HG03135 (cell line): Measurements from ENCODE around the gene BDH1.
A peak's percentile ranks its signal among the peaks of the same experiment; 100 is the strongest.
"Not testable (repeated sequence)": the region's sequence is repeated elsewhere in the genome, so short reads cannot be mapped to it uniquely, and the experiment has no call there.

Experiments
- ATAC-seq: cut with Tn5 transposase; IDR thresholded peaks from one replicate; pipeline ENCODE4 v1.9.1; 2021; ENCODE audit warnings: mild to moderate bottlenecking, moderate library complexity; ENCODE audit not compliant: unreplicated experiment

The BDH1 gene, protein sequence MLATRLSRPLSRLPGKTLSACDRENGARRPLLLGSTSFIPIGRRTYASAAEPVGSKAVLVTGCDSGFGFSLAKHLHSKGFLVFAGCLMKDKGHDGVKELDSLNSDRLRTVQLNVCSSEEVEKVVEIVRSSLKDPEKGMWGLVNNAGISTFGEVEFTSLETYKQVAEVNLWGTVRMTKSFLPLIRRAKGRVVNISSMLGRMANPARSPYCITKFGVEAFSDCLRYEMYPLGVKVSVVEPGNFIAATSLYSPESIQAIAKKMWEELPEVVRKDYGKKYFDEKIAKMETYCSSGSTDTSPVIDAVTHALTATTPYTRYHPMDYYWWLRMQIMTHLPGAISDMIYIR

DNA sequence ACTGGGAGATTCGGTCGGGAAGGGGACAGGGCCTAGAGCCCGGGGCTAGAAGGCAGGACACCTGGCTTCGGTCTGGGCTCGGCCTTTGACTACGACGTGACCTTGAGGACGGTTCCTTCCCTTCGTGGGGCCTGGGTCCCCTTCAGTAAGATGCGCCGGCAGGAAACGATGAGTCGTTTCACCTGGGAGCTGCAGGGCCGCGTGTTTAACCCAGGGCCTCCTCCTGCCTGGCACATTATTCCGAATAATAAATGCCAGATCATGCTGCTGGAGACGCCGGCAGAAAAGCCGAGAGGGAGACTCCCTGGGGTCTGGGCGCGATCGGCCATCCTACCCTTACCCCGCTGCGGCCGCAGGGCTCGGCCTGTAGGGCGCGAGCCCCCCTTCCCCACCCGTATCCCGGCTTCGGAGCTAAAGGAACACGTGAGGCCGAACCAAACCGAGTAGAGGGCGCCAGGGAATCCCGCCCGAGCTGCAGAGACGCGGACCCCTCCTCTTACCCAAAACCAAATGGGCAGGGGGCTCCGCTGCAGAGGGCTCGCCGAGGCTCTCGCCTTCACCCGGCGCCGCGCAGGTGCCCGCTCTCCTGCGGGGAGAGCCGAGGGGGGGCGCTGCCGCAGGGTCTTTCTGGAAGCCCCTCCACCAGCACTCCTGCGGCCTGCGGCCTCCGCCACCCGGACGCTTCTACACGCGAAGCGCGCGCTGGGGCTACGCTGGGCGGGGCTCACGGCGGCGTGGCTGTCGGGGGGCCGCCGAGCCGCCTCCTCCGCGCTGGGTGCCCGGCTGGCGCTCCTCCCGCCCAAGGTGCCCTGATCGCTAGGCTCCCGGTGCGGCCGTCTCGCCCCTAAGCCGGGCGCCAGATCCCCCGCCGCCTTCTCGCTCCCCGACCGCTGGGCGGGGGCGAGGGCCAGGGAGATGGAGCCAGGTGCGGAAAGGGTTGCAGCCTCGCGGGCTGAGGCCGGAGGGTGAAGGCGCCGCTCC, at the start of gene BDH1:
BDH1 (minus strand) TSS at position 688 of the 981 bp plus-strand sequence. CDS start 9,525 bp downstream, outside the sequence.
- peak; percentile 43 for ATAC-seq

DNA sequence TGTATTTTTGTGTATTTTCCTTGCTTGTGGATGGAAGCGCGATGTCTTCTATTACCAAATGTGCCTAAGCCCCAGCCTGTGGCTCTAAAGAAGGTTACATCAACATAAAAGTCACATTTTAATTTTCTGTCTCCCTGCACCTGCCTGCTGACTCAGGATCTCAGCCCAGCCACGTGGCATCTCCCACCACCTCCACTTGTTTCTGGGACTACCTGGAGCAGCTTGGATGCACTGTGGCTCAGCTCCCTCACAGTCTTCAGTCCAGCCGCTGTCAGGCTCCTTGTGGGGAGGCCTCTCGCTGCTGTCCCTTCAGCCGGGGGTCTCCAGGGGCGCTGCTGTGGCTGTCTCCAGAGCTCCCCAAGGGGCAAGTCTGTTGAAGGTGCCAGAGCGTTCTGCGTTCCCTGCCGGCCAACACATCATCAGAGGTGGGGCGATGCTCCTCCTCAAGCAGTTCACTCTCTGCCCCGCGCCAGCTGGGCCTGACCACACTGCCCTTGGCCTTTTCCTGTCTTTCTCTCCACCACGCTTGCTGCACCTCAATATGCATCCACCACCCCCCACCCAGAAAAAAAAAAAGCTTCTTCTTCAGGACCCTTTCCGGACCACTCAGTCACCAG, 47.7 kb upstream of the BDH1 start:
- no peak for ATAC-seq

DNA sequence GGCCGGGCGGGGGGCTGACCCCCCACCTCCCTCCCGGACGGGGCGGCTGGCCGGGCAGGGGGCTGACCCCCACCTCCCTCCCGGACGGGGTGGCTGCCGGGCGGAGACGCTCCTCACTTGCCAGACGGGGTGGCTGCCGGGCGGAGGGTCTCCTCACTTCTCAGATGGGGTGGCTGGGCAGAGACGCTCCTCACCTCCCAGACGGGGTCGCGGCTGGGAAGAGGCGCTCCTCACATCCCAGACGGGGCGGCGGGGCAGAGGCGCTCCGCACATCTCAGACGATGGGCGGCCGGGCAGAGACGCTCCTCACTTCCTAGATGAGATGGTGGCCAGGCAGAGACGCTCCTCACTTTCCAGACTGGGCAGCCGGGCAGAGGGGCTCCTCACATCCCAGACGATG, 46.6 kb upstream of the BDH1 start:
- ATAC-seq, result not testable (repeated sequence)

DNA sequence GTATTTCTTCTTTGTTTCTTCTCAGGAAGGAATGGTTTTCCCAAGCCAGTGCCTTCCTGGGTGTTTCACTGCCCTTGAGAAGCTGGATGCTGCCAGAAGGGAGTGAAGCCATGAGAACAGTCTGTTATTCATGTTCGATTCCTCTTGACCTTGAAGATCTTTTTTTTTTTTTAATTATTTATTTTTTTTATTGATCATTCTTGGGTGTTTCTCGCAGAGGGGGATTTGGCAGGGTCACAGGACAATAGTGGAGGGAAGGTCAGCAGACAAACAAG, 45.7 kb upstream of the BDH1 start:
- not testable (repeated sequence) for ATAC-seq

DNA sequence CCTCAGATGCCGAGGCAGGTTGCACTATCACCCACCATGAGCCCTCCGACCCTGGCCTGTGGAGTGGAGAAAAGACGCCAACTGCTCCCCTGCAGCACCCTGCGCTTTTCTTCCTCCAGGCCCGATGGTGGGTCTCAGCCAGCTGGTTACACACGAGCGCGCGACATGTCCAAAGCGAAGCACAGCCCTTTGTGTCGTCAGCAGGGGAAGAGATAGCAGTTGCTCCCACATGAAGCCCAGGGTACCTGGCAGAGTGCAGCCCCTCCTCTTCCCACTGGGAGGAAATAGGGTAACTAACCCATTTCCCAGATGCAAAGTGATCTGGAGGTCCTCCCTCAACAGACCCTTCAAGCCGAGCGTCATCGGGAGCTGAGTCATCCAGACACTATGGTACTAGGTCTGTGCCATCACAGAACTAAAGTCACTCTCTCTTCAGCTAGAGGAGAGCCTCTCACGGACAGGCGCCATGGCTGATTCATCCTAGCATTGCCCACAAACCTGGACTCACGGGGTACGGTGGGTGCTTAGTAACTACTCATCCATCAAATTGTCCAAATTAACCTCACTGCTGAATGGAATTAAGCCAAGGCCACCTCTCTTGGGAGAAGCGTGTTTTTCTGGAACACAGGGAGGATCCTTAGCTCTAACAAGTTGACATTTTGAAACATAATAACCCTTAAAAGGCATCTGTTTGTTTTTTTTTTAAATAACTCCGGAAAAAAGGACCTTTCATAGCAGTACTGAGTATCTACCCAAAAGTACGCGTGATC, 45.2 kb upstream of the BDH1 start:
- no peak for ATAC-seq

DNA sequence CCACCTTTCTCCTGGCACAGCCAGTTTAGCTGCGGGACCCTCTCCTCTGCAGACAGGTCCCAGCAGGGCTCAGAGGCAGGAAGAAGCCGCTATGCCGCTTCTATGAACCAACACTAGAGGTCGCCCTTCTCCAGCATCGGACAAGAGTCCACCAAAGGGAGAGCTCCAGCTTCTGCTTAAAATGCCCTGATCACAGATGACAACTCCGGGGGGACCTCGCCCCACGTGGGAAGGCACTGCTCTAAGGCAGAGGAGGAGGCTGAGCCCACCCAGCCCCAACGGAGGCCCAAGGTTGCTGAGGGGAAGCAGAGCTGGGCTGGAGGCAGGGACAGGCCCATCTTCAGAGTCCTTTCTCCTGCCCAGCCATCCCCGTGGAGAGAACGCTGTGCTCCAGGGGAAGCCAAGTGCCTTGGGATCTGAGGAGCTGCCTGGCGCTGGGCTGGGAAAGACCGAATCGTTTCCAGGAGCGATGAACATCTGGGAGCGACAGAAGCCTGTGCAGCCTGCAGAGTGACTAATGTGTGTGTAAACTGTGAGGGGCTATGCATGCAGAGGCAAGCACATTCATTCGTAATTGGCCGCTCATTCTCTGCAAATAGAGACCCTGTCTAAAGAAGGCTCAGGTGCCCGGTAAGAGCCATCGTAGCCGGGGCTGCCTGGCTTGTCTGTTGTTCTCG, 43.5 kb upstream of the BDH1 start:
- peak; percentile 93 for ATAC-seq

DNA sequence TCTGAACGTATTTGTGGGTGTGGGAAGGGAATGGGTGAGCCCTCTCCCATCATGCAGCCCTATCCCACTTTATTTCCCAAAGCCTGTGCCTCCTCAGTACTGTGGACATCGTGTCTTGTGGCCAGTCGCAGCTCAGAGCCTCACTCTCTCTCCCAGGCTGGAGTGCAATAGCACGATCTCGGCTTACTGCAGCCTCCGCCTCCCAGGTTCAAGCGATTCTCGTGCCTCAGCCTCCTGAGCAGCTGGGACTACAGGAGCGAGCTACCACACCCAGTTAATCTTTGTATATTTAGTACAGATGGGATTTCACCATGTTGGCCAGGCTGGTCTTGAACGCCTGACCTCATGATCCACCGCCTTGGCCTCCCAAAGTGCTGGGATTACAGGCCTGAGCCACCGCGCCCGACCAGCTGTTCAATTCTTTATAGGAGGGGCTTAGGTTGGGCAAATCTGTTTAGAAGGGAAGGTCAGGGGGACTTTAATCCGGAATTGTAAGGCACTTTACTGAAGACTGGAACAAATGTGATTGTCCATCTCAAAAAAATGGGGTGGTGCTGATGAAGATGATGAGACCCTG, 42.7 kb upstream of the BDH1 start:
- no peak for ATAC-seq

DNA sequence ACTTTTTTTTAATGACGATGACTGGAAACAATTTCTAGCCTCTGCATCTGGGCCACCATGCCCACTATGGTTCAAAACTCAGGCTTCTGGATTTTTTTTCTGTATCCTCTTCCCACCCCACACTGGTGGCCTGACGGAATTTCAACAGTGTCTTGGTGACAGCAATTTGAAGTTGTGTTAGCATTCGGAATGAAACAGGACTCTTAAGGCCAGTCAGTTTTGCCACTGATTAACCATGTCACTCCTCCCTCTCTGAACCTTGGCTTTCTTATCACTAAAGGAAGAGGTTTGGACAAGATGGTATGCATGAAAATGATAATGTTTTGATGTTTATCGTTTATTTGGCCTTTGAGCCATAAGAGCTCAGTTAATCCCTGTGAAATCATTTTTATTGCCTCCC, 41.6 kb upstream of the BDH1 start:
- no peak for ATAC-seq

DNA sequence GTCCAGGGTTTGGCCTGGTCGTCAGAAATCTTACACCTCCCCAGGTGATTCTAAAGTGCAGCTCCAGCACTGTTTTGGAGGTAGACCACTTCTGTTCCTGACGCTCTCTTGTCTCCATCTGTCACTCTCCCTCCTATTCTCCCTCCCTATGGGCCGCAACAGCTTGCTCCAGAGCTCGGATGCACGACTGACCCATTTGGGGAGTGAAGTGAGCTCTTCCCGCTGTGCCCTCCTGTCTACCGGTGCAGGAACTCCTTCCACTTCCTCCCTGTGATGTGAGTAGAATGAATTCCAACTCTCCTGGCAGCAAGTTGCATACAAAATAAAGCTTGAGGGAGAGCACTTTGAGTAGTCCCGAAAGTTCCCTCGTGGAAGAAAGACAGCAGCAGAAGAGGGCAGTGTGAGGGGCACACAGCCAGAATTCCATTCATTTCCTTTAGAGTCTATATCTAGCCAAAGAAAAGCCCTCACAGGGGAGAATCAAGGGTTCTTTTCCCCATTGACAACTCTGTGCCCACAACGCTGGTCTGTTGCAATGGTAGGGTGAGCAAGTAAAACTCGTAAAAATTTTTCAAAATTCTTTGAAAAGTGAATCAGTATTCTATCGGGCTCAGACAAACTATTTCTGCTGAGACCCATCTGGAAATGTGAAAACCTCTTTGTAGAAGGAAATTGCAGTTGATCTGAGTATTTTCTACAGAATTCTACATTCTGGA, 39.9 kb upstream of the BDH1 start:
- ATAC-seq, result no peak

DNA sequence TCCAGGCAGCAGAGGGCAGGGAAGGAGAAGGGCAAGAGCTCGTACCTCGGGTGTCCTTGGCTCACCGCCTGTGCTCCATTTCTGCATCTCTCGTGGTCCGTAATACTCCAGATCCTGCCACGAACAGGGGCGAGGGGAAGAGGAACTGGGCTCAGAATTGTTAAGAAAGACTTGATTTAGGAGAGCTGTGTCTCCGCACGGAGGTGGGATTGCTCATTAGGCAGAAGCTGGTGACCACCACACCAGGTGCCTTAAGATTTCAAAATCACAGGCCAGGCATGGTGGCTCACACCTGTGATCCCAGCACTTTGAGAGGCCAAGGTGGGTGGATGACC, 37.2 kb upstream of the BDH1 start:
- ATAC-seq, result no peak

DNA sequence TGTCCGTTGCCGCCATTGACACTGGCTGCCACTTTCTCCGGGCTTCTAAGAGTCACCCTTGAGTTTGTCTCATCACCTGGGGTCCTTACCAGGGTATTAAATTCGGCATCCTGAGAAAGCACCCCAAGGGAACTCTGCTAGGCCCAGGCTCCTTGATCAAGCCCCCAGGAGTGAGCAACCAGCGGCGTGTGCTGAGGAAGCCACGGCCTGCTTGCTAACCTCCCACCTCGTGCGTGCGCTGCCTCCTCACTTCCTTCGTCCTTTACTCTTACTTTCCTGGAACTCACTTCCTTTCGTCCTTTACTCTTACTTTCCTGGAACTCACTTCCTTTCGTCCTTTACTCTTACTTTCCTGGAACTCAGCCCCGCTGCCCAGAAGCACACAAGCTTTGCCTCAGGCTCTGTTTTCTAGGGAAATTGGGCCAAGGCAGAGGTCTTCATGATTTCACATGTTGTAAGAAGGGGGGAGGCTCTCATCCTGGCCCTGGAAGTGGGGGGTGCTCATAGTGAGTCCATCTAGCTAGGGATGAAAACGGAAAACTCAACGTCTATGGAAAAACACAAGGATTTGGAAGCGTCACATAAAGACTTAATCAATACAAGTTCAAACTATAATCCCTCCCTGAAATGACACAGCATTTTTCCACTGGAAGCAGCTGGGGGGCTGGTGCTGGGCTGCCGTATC, 36.7 kb upstream of the BDH1 start:
- no peak for ATAC-seq

DNA sequence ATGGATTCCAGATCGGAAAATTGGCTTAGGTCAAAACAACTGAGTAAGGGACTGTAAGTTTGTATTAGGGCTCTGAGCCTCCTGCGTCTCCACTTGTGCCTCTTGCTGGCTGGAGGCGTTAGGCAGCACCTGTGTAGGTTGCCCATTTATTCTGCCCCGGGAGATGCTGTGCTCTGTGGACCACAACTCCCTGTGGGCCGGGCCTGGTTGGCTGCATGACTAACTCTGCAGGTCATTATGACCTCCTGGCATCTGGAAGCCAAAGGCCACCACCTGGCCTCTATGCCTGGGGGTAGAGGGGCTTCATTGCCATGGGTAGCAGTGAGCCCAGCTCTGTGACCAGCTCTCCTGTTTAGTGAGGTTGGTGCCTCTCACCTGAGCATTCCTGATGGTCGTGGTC, 36.0 kb upstream of the BDH1 start:
- no peak for ATAC-seq

DNA sequence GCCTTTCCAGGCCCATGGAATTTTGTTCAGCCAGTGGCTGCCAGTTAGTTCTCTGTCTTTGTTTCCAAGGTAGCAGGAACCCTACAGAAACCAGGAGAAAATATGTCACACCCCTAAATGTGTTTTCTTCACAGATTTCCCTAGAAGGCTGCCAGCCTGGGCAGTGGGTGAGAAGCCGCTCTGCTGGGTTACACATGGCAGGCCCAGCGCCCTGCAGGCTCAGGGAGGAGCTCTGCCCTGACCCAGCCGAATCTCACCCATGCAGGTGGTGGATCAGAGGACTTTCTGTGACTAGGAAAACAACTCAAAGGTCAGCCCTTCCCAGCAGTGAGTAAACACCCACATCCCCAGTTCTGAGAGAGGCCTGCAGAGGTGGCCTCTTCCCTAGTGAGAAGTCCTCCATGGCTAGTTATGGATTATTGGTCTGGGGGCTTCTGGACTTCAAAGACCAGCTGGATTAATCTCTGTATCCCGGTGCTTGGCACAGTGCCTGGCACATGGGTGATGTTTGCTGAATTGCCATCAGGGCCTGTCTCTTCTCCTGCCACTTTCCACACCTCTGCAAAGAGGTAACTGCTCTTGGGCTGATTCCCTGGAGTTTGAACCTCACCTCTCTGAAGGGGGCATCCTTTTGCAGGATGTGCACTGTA, 34.7 kb upstream of the BDH1 start:
- no peak for ATAC-seq

DNA sequence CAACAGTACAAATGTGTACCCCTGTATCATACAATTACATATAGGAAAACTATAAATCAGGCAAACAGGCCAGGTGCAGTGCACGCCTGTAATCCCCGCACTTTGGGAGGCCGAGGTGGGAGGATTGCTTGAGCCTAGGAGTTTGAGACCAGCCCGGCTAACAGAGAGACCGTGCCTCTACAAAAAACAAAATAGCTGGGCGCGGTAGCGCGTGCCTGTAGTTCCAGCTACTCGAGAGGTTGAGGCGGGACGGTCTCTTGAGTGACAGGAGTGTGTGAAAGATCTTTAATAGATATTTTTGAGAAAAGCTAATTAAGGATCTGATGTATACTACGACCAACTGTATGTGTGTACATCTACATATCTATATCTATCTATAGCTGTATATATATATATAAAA, 33.8 kb upstream of the BDH1 start:
- no peak for ATAC-seq

DNA sequence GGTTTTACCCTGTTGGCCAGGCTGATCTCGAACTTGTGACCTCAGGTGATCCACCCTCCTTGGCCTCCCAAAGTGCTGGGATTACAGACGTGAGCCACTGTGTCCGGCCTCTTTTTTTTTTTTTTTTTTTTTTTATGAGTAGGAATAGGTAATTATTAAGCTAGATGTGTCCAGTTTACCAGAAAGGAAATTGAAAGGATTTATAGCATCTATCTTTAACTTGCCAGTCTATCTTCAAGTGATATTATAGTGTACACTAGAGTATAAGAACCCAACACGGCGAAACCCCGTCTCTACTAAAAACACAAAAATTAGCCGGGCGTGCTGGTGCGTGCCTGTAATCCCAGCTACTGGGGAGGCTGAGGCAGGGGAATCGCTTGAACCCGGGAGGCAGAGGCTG, 31.0 kb upstream of the BDH1 start:
- ATAC-seq, result not testable (repeated sequence)

DNA sequence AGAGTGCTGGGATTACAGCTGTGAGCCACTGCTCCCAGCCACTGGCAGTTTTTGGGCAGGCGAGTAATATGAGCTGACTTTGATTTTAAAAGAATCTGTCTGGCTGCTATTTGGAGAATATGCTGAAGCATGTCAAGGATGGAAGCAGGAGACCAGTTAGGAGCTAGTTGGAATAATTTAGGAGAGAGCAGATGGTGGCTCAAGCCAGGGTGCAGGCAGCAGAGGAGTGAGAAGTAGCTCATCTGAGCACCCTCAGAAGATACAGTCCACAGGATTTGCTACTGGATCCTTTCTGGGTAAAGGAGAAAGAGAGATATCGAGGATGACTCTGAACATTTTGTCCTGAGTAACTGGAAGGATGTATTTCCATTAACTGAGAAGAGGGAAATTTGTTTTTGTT, 30.4 kb upstream of the BDH1 start:
- no peak for ATAC-seq

DNA sequence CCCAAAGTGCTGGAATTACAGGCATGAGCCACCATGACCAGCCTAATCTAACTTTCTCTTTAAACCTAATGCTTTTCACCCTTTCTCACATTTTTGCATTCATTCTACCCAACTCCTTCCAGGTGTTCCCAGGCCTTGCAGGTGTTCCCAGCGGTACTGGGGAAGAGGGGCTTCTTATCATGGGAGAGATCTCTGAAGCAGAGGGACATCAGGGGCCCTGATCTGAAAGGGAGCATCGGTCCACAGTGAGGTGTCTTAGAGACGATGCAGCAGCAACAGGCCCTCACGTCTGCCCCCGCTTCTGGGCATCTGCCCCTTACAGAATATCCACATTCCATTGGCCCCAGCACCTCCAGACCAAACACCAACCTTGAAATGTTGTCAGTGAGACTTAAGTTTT, 29.0 kb upstream of the BDH1 start:
- no peak for ATAC-seq

DNA sequence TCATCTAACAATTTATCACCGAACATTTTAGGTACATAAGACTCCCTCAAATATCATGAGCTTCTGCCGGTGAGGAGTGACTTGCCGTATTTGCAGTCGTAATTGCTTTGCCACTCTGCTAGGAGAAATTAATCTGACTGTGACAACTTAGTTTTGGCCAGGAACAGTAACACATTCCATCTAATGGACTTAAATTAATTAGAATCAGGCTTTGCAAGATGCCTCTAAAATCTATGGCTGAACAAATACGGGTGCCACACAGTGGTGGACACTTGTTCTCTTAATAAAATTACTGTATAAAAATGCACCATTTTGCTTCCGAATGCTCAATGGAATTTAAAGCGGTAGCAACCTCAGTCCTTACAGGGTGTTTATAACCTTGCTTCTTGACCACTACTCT, 27.6 kb upstream of the BDH1 start:
- no peak for ATAC-seq
